ENCODE data around the gene LRBA.

DNA sequence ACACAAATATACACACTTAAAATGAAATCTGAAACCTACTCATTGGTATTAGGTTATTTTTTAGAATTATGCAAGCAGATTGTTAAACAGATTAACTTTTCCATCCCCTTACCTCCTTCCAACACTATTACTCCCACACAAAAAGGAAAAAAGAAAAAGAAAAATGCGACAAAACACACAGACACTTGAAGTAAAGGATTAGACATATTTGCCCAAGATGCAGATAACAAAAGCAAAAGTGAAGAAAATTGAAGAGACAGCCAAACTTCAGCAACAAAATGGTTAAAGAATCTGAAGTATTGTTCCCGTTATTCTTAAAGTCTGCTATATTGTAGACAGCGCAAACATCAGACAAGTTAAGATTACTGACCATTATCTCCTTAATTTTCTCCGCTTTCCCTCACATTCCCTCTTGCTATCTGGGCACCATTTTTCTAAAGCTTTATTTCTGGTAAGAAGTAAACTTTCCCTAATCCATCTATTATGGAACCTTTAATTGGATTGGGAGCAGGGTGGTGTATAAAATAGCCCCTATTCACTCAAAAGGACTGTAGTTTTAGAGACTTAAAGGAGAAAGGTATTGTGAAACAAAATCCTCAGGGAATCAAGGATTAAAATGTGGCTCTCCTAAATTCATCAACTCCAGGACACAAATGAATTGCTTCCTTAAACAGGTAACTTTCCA, 467.8 kb downstream of the LRBA start:
- TF ChIP-seq POU2F2 (IDR thresholded peaks at IDR 0.05; ENCODE audit: low read depth, low read length) (no peak), POLR2AphosphoS5 (IDR thresholded peaks at IDR 0.05; ENCODE audit: low read depth, low read length) (no peak), POLR2A (IDR thresholded peaks at IDR 0.05; ENCODE audit: low read depth, low read length) (no peak), TAF1 (IDR thresholded peaks at IDR 0.05; ENCODE audit: low read depth, low read length) (no peak), SPI1 (IDR thresholded peaks at IDR 0.05; ENCODE audit: low read depth, low read length) (no peak), PAX5 (IDR thresholded peaks at IDR 0.05; ENCODE audit: insufficient read depth, low read length, severe bottlenecking) (no peak)

Measured in GM12891 (cell line).